ENCODE measurements around the gene UBD.

GRCh38 chr6:29557320-29557719 lies 2.2 kb downstream of the UBD start:
- no peak for TF ChIP-seq EZH2phosphoT487 (IDR thresholded peaks at IDR 0.05; ENCODE audit: borderline replicate concordance)
- no peak for TF ChIP-seq CTCF (conservative IDR thresholded peaks at IDR 0.05; ENCODE audit: low read length)

All from Loucy (cell line).